ENCODE measurements around the gene DCAF4L1.

GRCh38 chr4:41935652-41936021, 45.9 kb upstream of the DCAF4L1 start:
- TF ChIP-seq, protein P1, sequence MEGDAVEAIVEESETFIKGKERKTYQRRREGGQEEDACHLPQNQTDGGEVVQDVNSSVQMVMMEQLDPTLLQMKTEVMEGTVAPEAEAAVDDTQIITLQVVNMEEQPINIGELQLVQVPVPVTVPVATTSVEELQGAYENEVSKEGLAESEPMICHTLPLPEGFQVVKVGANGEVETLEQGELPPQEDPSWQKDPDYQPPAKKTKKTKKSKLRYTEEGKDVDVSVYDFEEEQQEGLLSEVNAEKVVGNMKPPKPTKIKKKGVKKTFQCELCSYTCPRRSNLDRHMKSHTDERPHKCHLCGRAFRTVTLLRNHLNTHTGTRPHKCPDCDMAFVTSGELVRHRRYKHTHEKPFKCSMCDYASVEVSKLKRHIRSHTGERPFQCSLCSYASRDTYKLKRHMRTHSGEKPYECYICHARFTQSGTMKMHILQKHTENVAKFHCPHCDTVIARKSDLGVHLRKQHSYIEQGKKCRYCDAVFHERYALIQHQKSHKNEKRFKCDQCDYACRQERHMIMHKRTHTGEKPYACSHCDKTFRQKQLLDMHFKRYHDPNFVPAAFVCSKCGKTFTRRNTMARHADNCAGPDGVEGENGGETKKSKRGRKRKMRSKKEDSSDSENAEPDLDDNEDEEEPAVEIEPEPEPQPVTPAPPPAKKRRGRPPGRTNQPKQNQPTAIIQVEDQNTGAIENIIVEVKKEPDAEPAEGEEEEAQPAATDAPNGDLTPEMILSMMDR (IDR thresholded peaks at IDR 0.05): no peak
- TF ChIP-seq EZH2 (IDR thresholded peaks at IDR 0.05; ENCODE audit: borderline replicate concordance, insufficient read depth, low read depth, low read length, poor library complexity, severe bottlenecking): no peak
